ENCODE results near the gene SPSB4.

DNA sequence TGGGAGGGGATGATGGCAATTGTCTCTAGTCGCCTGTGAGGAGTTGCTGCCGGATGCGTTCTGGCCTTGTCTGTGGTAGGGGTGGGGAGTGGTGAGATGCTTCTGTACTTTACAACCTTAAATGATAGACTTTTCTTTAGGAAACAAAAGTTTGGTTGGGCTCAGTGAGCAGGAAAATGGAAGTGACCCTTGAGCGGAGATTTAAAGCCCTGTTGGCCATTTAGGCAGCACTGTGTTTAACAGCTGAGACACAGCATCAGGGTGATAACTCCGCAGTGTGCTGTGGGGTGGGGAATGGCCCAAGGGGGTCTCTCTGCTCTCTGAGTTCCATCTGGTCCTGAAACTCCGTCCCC lies 36.6 kb downstream of the SPSB4 start:
- TF ChIP-seq, protein P1, sequence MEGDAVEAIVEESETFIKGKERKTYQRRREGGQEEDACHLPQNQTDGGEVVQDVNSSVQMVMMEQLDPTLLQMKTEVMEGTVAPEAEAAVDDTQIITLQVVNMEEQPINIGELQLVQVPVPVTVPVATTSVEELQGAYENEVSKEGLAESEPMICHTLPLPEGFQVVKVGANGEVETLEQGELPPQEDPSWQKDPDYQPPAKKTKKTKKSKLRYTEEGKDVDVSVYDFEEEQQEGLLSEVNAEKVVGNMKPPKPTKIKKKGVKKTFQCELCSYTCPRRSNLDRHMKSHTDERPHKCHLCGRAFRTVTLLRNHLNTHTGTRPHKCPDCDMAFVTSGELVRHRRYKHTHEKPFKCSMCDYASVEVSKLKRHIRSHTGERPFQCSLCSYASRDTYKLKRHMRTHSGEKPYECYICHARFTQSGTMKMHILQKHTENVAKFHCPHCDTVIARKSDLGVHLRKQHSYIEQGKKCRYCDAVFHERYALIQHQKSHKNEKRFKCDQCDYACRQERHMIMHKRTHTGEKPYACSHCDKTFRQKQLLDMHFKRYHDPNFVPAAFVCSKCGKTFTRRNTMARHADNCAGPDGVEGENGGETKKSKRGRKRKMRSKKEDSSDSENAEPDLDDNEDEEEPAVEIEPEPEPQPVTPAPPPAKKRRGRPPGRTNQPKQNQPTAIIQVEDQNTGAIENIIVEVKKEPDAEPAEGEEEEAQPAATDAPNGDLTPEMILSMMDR (IDR thresholded peaks at IDR 0.05; ENCODE audit: control extremely low read depth in 1 of 3, insufficient read depth in 1 of 3, low read depth in 1 of 3, low read length in 3 of 3), result no peak
- TF ChIP-seq EZH2 (IDR thresholded peaks at IDR 0.05; ENCODE audit: low read depth, low read length, severe bottlenecking) (no peak), RFX5 (IDR thresholded peaks at IDR 0.05; ENCODE audit: borderline replicate concordance, low read depth, low read length) (no peak), SP2 (IDR thresholded peaks at IDR 0.05; ENCODE audit: low read length) (no peak), POLR2A (IDR thresholded peaks at IDR 0.05; ENCODE audit: control extremely low read depth in 1 of 2, low read depth in 2 of 2, low read length in 2 of 2) (no peak), YY1 (IDR thresholded peaks at IDR 0.05; ENCODE audit: low read depth, low read length) (no peak), SP1 (IDR thresholded peaks at IDR 0.05; ENCODE audit: low read depth, low read length) (no peak), RAD21 (IDR thresholded peaks at IDR 0.05 in 1 of 2, conservative IDR thresholded peaks at IDR 0.05 in 1 of 2; ENCODE audit: low read depth in 2 of 2, low read length in 2 of 2) (no peak), POLR2AphosphoS5 (IDR thresholded peaks at IDR 0.05; ENCODE audit: low read depth, low read length) (no peak), SRF (IDR thresholded peaks at IDR 0.05; ENCODE audit: low read depth, low read length) (no peak)

All from H1 (cell line).